GM21381 (cell line): ENCODE results near the gene DACH1.

ENCODE experiments used
- ATAC-seq: cut with Tn5 transposase; IDR thresholded peaks from one replicate; pipeline ENCODE4 v1.9.1; 2021; ENCODE audit warnings: mild to moderate bottlenecking, moderate library complexity; ENCODE audit not compliant: unreplicated experiment

The DACH1 gene

GRCh38 chr13:71830736-71831135, 36.3 kb downstream of the DACH1 start:
- ATAC-seq = no peak

- ATAC-seq = no peak
These were observed 36.7 kb downstream of the DACH1 start for GRCh38 chr13:71830323-71830722.

GRCh38 chr13:71829547-71829946, 37.5 kb downstream of the DACH1 start:
- ATAC-seq = no peak

- ATAC-seq = no peak
These were observed 38.4 kb downstream of the DACH1 start for GRCh38 chr13:71828564-71828963.

GRCh38 chr13:71828117-71828516, 38.9 kb downstream of the DACH1 start:
- ATAC-seq = no peak

- ATAC-seq = no peak
These were observed 39.8 kb downstream of the DACH1 start for GRCh38 chr13:71827241-71827640.

GRCh38 chr13:71820699-71821098, 46.3 kb downstream of the DACH1 start:
- ATAC-seq = no peak

GRCh38 chr13:71817335-71817734, 49.7 kb downstream of the DACH1 start:
- no peak for ATAC-seq

GRCh38 chr13:71814806-71815360, 52.1 kb downstream of the DACH1 start:
- no peak for ATAC-seq

GRCh38 chr13:71813187-71813586, 53.8 kb downstream of the DACH1 start:
- no peak for ATAC-seq

- ATAC-seq = no peak
These were observed 55.7 kb downstream of the DACH1 start for GRCh38 chr13:71811344-71811743.

GRCh38 chr13:71808708-71809107, 58.3 kb downstream of the DACH1 start:
- no peak for ATAC-seq

- ATAC-seq = no peak
These were observed 60.1 kb downstream of the DACH1 start for GRCh38 chr13:71806886-71807285.

- no peak for ATAC-seq
These were observed 63.9 kb downstream of the DACH1 start for GRCh38 chr13:71803066-71803465.

- ATAC-seq = no peak
These were observed 65.2 kb downstream of the DACH1 start for GRCh38 chr13:71801781-71802180.

- ATAC-seq = no peak
These were observed 65.7 kb downstream of the DACH1 start for GRCh38 chr13:71801165-71801760.

GRCh38 chr13:71799324-71799723, 67.7 kb downstream of the DACH1 start:
- ATAC-seq = no peak

GRCh38 chr13:71798707-71799106, 68.3 kb downstream of the DACH1 start:
- no peak for ATAC-seq

GRCh38 chr13:71797517-71797916, 69.5 kb downstream of the DACH1 start:
- no peak for ATAC-seq

GRCh38 chr13:71789693-71790329, 77.2 kb downstream of the DACH1 start:
- no peak for ATAC-seq

- ATAC-seq = no peak
These were observed 78.0 kb downstream of the DACH1 start for GRCh38 chr13:71789037-71789436.

- no peak for ATAC-seq
These were observed 79.6 kb downstream of the DACH1 start for GRCh38 chr13:71787414-71787813.

- ATAC-seq = no peak
These were observed 80.1 kb downstream of the DACH1 start for GRCh38 chr13:71786875-71787274.
